GM18502 (cell line): ENCODE measurements around the gene NOX1.

Experiments
- ATAC-seq: cut with Tn5 transposase; IDR thresholded peaks from one replicate; pipeline ENCODE4 v1.9.1; 2021; ENCODE audit warnings: mild to moderate bottlenecking; ENCODE audit not compliant: unreplicated experiment, poor library complexity

NOX1 gene

DNA sequence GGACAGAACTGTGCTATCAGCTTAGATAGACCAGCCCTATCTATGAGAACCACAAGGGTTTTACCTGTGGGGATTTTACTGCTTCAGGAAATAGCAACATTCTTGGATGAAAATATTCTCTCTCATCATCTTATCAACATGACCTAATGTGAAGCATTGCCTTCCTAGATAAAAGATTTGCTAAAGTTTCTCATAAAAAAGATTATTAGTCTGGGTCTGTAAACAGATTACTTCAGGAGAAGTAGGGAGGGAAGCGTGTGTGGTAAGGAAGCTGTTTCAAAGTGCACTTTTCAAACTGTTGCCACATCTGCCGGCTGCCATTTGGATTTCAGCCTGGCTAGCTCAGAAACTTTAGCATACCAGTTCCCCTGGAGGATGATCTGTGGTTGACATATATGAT, at the start of gene NOX1:
NOX1 (minus strand) TSS at position 35 of the 400 bp plus-strand sequence. CDS start 220 bp downstream, outside the sequence.
- no peak for ATAC-seq

- ATAC-seq = no peak
Measured at GRCh38 chrX:100915562-100915961, 41.4 kb upstream of the NOX1 start.

DNA sequence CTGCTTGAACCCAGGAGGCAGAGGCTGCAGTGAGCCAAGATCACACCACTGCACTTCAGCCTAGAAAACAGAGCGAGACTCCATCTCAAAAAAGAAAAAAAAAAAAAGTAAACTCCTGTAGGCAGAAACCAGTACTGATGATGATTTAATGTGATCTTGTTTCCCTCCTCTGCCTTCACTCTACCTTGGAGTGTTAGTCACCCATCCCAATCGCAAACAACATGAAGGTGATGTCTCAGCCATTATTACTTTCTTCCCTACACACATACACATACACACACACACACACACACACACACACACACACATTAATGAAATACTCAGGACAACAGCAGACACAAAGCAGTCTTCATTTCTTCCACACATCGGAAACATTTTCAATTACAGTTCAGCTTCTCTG, 39.0 kb upstream of the NOX1 start:
- ATAC-seq = no peak

GRCh38 chrX:100911731-100912130, 37.6 kb upstream of the NOX1 start:
- ATAC-seq = no peak

- no peak for ATAC-seq
Measured at GRCh38 chrX:100905620-100906019, 31.5 kb upstream of the NOX1 start.

- ATAC-seq = no peak
Measured at GRCh38 chrX:100904433-100904832, 30.3 kb upstream of the NOX1 start.

- no peak for ATAC-seq
Measured at GRCh38 chrX:100895365-100896075, 21.4 kb upstream of the NOX1 start.

GRCh38 chrX:100883654-100884053, 9.5 kb upstream of the NOX1 start:
- ATAC-seq = peak; percentile 71

- no peak for ATAC-seq
Measured at GRCh38 chrX:100880368-100880767, 6.2 kb upstream of the NOX1 start.

- ATAC-seq = no peak
Measured at GRCh38 chrX:100871594-100872560, 2.3 kb downstream of the NOX1 start.

GRCh38 chrX:100870527-100870926, 3.6 kb downstream of the NOX1 start:
- ATAC-seq = no peak

- ATAC-seq = no peak
Measured at GRCh38 chrX:100868273-100868672, 5.9 kb downstream of the NOX1 start.

GRCh38 chrX:100864657-100865391, 9.3 kb downstream of the NOX1 start:
- ATAC-seq = no peak

DNA sequence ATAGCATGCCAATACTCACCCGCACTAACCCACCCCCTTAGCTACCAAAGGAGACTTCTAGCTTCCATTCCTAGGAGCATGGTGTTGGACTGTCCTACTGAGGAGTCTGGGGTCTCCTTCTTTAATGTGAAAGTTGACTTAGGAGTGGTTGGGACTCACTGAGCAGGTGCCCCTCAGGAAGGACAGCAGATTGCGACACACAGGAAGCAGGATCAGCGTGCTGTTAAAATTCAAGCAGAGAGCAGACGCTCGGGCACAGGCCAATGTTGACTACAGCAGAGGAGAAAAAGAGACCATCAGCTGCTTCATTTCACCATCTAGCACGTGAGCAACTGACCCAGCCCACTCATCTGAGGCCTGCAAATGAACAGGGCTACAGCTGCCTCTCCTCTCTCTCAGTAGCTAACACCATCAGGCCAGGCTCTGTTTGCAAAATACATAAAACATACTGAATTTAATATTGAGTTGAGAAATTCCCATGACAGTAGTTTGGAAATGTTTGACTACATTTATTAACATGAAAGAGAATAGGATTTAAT, 10.8 kb downstream of the NOX1 start:
- no peak for ATAC-seq

DNA sequence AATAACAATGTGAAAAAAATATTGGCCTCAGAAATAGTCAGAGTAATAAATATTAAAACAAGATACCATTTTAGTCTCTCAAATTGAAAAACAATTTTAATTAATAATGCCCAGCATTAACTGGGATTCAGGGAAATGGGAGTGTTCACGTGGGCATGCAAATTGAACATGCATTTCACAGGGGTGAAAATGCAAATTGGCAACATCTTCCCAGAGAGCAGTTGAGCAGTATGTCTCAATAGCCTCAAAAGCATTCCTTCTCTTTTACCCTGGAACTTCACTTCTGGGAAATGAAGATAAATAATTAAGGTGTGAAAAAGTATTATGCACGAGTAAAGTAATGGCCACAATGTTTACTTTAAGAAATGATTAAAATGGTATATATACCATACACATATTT, 21.3 kb downstream of the NOX1 start:
- ATAC-seq = no peak

GRCh38 chrX:100850317-100850716, 23.8 kb downstream of the NOX1 start:
- no peak for ATAC-seq

DNA sequence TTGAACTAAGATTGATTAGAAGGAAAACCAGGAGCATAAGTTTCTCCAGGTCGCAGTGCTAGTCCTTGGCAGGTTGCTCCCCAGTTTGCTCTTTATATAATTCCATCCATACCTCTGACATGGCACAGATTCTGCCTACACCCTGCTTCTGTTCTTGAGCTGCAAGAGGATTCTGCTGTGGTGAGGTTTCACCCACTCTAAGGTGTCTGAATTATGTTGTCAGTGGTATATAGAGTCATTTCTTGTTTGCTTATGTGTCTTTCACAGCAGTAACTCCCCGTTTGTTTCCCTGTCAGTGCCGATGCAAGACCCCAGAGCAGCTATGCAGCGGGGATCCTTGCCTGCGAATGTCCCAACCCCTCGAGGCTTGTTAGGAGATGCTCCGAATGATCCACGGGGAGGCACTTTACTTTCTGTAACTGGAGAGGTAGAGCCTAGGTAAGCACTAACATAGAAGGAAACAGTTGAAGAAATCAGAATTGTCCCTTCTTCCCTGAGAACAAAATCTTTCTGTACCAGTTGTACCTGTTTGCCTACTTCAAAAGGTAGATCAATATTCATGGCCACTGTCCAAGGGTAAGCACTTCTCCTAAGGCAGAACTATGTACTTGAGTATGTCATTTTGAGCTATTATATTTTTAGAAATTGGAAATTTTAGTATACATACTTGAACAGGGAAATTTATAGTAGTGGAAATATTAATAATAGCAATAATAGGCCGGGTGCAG, 42.8 kb downstream of the NOX1 start:
- ATAC-seq = no peak

- ATAC-seq = peak; percentile 41
Measured at GRCh38 chrX:100830547-100830946, 43.6 kb downstream of the NOX1 start.

GRCh38 chrX:100830143-100830542, 44.0 kb downstream of the NOX1 start:
- peak; percentile 40 for ATAC-seq

- peak; percentile 77 for ATAC-seq
Measured at GRCh38 chrX:100829730-100830129, 44.4 kb downstream of the NOX1 start.
